ENCODE measurements around the gene PDK1.

- no peak for TF ChIP-seq CTCF (IDR thresholded peaks at IDR 0.05; ENCODE audit: insufficient read depth, low read length, poor library complexity, severe bottlenecking)
- TF ChIP-seq EZH2phosphoT487 (conservative IDR thresholded peaks at IDR 0.05; ENCODE audit: low read length) = no peak
Measured at GRCh38 chr2:172628085-172628484, 72.2 kb downstream of the PDK1 start.

Measured in SU-DHL-6 (cell line).